GM23338 (cell line): Measurements from ENCODE around the gene PNMA1. TPM values are rescaled to one million over a fixed set of nuclear protein-coding genes. Genes with fewer than 3 reads are reported as not detected.

ENCODE experiments used
- ATAC-seq: fragments of 200-7000 bp; cut with Tn5 transposase; 3 replicates; pipeline ENCODE4 v1.9.1; 2020
- DNase-seq: peaks from one replicate; pipeline ENCODE4 v3.0.0-alpha.2; 2015; ENCODE audit warnings: low spot score
- H2AFZ ChIP-seq: fragments of 200-600 bp; sonication (generic); 2 replicates; pipeline ENCODE4 v1.8.0; 2016; ENCODE audit warnings: antibody characterized with exemption, mild to moderate bottlenecking, moderate library complexity
- H3F3A ChIP-seq: fragments of 200-600 bp; sonication (generic); replicated peaks from 2 replicates; pipeline ENCODE4 v1.8.0; 2017; ENCODE audit warnings: antibody characterized with exemption, mixed run types, low read depth
- H3K27ac ChIP-seq: fragments of 200-600 bp; sonication (generic); 2 replicates; pipeline ENCODE4 v1.6.1; 2016; ENCODE audit warnings: low read depth
- H3K27me3 ChIP-seq: fragments of 200-600 bp; sonication (generic); 2 replicates; pipeline ENCODE4 v1.8.0; 2016; ENCODE audit warnings: mild to moderate bottlenecking, mixed run types, moderate library complexity; ENCODE audit not compliant: insufficient read depth
- H3K36me3 ChIP-seq: fragments of 200-600 bp; sonication (generic); 2 replicates; pipeline ENCODE4 v1.8.0; 2016; ENCODE audit warnings: mild to moderate bottlenecking; ENCODE audit not compliant: insufficient read depth
- H3K4me1 ChIP-seq: fragments of 200-600 bp; sonication (generic); 2 replicates; pipeline ENCODE4 v1.8.0; 2016; ENCODE audit warnings: mild to moderate bottlenecking, moderate library complexity; ENCODE audit not compliant: insufficient read depth
- H3K4me2 ChIP-seq: fragments of 200-600 bp; sonication (generic); 2 replicates; pipeline ENCODE4 v1.7.1; 2017; ENCODE audit warnings: mixed run types
- H3K4me3 ChIP-seq: fragments of 200-600 bp; sonication (generic); 2 replicates; pipeline ENCODE4 v1.6.1; 2016; ENCODE audit warnings: mixed run types
- H3K79me2 ChIP-seq: fragments of 200-600 bp; sonication (generic); replicated peaks from 2 replicates; pipeline ENCODE4 v1.8.0; 2017; ENCODE audit warnings: mild to moderate bottlenecking; ENCODE audit not compliant: insufficient read depth
- H3K9me2 ChIP-seq: fragments of 200-600 bp; sonication (generic); 2 replicates; pipeline ENCODE4 v1.8.0; 2017; ENCODE audit not compliant: insufficient read depth
- H4K20me1 ChIP-seq: fragments of 200-600 bp; sonication (generic); replicated peaks from 2 replicates; pipeline ENCODE4 v1.8.0; 2017; ENCODE audit warnings: mild to moderate bottlenecking; ENCODE audit not compliant: insufficient read depth
- H3K27ac Mint-ChIP-seq: 2 replicates; pipeline ENCODE4 v1.8.0; 2020; ENCODE audit warnings: inconsistent platforms, mild to moderate bottlenecking, moderate library complexity, mixed read lengths
- H3K27me3 Mint-ChIP-seq: 3 replicates; pipeline ENCODE4 v1.8.0; 2022; ENCODE audit warnings: low read depth, mild to moderate bottlenecking, moderate library complexity, mixed read lengths, inconsistent platforms; ENCODE audit not compliant: insufficient read depth, poor library complexity
- H3K36me3 Mint-ChIP-seq: 3 replicates; pipeline ENCODE4 v1.8.0; 2021; ENCODE audit warnings: low read depth, mild to moderate bottlenecking, inconsistent platforms, moderate library complexity, mixed read lengths
- H3K4me1 Mint-ChIP-seq: 3 replicates; pipeline ENCODE4 v1.8.0; 2020; ENCODE audit warnings: mild to moderate bottlenecking, inconsistent platforms, mixed read lengths
- H3K4me3 Mint-ChIP-seq: 3 replicates; pipeline ENCODE4 v1.8.0; 2021; ENCODE audit warnings: moderate library complexity, mild to moderate bottlenecking, inconsistent platforms, mixed read lengths
- H3K9me3 Mint-ChIP-seq: 3 replicates; pipeline ENCODE4 v1.8.0; 2020; ENCODE audit warnings: moderate library complexity, mild to moderate bottlenecking, inconsistent platforms, mixed read lengths
- CREB1 ChIP-seq: fragments of 250-450 bp; sonication (Bioruptor Pico); IDR thresholded peaks from 2 replicates; pipeline ENCODE4 v1.5.0; 2020; ENCODE audit warnings: low read depth, mild to moderate bottlenecking, moderate library complexity
- CTCF ChIP-seq, 2 experiments: fragments of 200-600 bp in 1 of 2; sonication (generic) in 1 of 2; conservative IDR thresholded peaks; 2 replicates each; pipeline versions ENCODE4 v1.5.1 to v1.6.1; 2016 to 2017; ENCODE audit warnings: antibody characterized with exemption in 2 of 2, low read depth in 2 of 2, mild to moderate bottlenecking in 2 of 2, moderate library complexity in 1 of 2
- ETS1 ChIP-seq: IDR thresholded peaks from 2 replicates; pipeline ENCODE4 v1.6.1; 2016; ENCODE audit warnings: antibody characterized with exemption
- EZH2 ChIP-seq: fragments of 200-600 bp; sonication (generic); IDR thresholded peaks from one replicate; pipeline ENCODE4 v1.8.0; 2017; ENCODE audit warnings: antibody characterized with exemption, mild to moderate bottlenecking, low read depth; ENCODE audit not compliant: unreplicated experiment
- EZH2phosphoT487 ChIP-seq: fragments of 200-600 bp; sonication (generic); IDR thresholded peaks from one replicate; pipeline ENCODE4 v1.8.1; 2018; ENCODE audit warnings: antibody characterized with exemption; ENCODE audit not compliant: unreplicated experiment
- JUNB ChIP-seq: IDR thresholded peaks from one replicate; pipeline ENCODE4 v1.6.1; 2016; ENCODE audit warnings: antibody characterized with exemption; ENCODE audit not compliant: unreplicated experiment
- NANOG ChIP-seq: IDR thresholded peaks from 2 replicates; pipeline ENCODE4 v1.6.1; 2016; ENCODE audit warnings: antibody characterized with exemption, borderline replicate concordance
- POLR2AphosphoS5 ChIP-seq: IDR thresholded peaks from 2 replicates; pipeline ENCODE4 v1.6.1; 2016; ENCODE audit warnings: antibody characterized with exemption, low read depth
- REST ChIP-seq: IDR thresholded peaks from one replicate; pipeline ENCODE4 v1.6.1; 2018; ENCODE audit warnings: antibody characterized with exemption; ENCODE audit not compliant: unreplicated experiment
- STAT1 ChIP-seq: IDR thresholded peaks from one replicate; pipeline ENCODE4 v1.6.1; 2016; ENCODE audit warnings: antibody characterized with exemption; ENCODE audit not compliant: unreplicated experiment
- ZNF114 ChIP-seq: fragments of 250-450 bp; sonication (Bioruptor Pico); IDR thresholded peaks from 2 replicates; pipeline ENCODE4 v1.5.0; 2020; ENCODE audit warnings: mild to moderate bottlenecking, moderate library complexity
- ZNF331 ChIP-seq: fragments of 250-450 bp; sonication (Bioruptor Pico); IDR thresholded peaks from 2 replicates; pipeline ENCODE4 v1.5.0; 2020; ENCODE audit warnings: low read depth, mild to moderate bottlenecking, moderate library complexity
- polyA plus RNA-seq: library from polyadenylated mRNA; unstranded; fragments of >200 nt; fragmentation: Nextera tagmentation; extraction: Ambion mirVana; gene quantifications from 2 replicates; pipeline ENCODE4 v1.2.1, GENCODE V29; 2016
- total RNA-seq: library from RNA; depleted of rRNA; stranded (reverse); fragments of >200 nt; shearing (Covaris generic); gene quantifications from 2 replicates; pipeline ENCODE4 v1.2.3, GENCODE V29; 2014

PNMA1 gene
- total and polyA plus RNA-seq, 2 experiments from 2014 or later, result 18.2 to 32.9 TPM

GRCh38 chr14:73739899-73740617, 25.9 kb upstream of the PNMA1 start:
- Histone ChIP-seq H3K4me1 (peaks cover 24% of the 10 kb centered on the region), H3K36me3 (no peaks in the 10 kb centered on the region), H3K4me3 (no peak overlapping the region), H3F3A (peaks cover 5% of the 10 kb centered on the region; the same call in 1 of the 2 replicates), H3K4me2 (peak overlapping the region; percentile 80; the same call in 1 of the 2 replicates), H3K27me3 (no peaks in the 10 kb centered on the region), H3K79me2 (peaks cover 10% of the 10 kb centered on the region), H3K27ac (no peak overlapping the region; the same call in 1 of the 2 replicates), H4K20me1 (peaks cover 2% of the 10 kb centered on the region; the same call in 1 of the 2 replicates), H3K9me2 (no peaks in the 10 kb centered on the region), H2AFZ (no peak overlapping the region)
- no peak overlapping the region; the same call in 1 of the 2 replicates for H3K27ac Mint-ChIP-seq
- no peaks in the 10 kb centered on the region for H3K9me3 Mint-ChIP-seq
- ATAC-seq (no peak), DNase-seq (no peak)
- H3K4me1 Mint-ChIP-seq, result peaks cover 38% of the 10 kb centered on the region
- peaks cover 13% of the 10 kb centered on the region; the same call in 2 of the 3 replicates for H3K36me3 Mint-ChIP-seq
- H3K27me3 Mint-ChIP-seq, result peaks cover 10% of the 10 kb centered on the region
- H3K4me3 Mint-ChIP-seq, result 0 out of 3 replicates have a peak overlapping the region, but pooled peaks have one; percentile 6
- TF ChIP-seq JUNB (no peak), CREB1 (no peak), NANOG (no peak), ETS1 (no peak), EZH2phosphoT487 (no peak), EZH2 (no peak)

GRCh38 chr14:73739174-73739898, 25.2 kb upstream of the PNMA1 start:
- H3K27ac Mint-ChIP-seq, result no peak overlapping the region
- no peak for DNase-seq
- no peak for ATAC-seq
- Histone ChIP-seq H2AFZ (no peak overlapping the region), H4K20me1 (peaks cover 2% of the 10 kb centered on the region; the same call in 1 of the 2 replicates), H3K36me3 (no peaks in the 10 kb centered on the region), H3K9me2 (no peaks in the 10 kb centered on the region), H3K4me1 (peaks cover 24% of the 10 kb centered on the region), H3K4me2 (no peak overlapping the region), H3K79me2 (peaks cover 10% of the 10 kb centered on the region), H3K27me3 (no peaks in the 10 kb centered on the region), H3F3A (peaks cover 5% of the 10 kb centered on the region; the same call in 1 of the 2 replicates), H3K27ac (no peak overlapping the region), H3K4me3 (no peak overlapping the region)
- no peaks in the 10 kb centered on the region for H3K9me3 Mint-ChIP-seq
- H3K4me1 Mint-ChIP-seq, result peaks cover 36% of the 10 kb centered on the region
- H3K27me3 Mint-ChIP-seq, result peaks cover 10% of the 10 kb centered on the region
- no peak overlapping the region for H3K4me3 Mint-ChIP-seq
- peaks cover 13% of the 10 kb centered on the region; the same call in 2 of the 3 replicates for H3K36me3 Mint-ChIP-seq
- TF ChIP-seq REST (no peak), ZNF331 (CRISPR knock-in tag) (no peak), CREB1 (no peak), POLR2AphosphoS5 (no peak), NANOG (no peak), EZH2phosphoT487 (no peak), STAT1 (no peak), ETS1 (no peak), JUNB (no peak), ZNF114 (CRISPR knock-in tag) (no peak), CTCF (conservative IDR thresholded peaks at IDR 0.05; ENCODE audit: low read depth in 2 of 2) (no peak), EZH2 (no peak)
